Activated T-cell treated with anti-CD3 and anti-CD28 coated beads for 48 hours (primary cell): Measurements from ENCODE around the gene IL6ST.
"Not testable (repeated sequence)": the region's sequence is repeated elsewhere in the genome, so short reads cannot be mapped to it uniquely, and the experiment has no call there.

Source experiments
- DNase-seq: peaks from one replicate; pipeline ENCODE4 v3.0.0-alpha.2; 2020; ENCODE audit warnings: low read depth

IL6ST gene

DNA sequence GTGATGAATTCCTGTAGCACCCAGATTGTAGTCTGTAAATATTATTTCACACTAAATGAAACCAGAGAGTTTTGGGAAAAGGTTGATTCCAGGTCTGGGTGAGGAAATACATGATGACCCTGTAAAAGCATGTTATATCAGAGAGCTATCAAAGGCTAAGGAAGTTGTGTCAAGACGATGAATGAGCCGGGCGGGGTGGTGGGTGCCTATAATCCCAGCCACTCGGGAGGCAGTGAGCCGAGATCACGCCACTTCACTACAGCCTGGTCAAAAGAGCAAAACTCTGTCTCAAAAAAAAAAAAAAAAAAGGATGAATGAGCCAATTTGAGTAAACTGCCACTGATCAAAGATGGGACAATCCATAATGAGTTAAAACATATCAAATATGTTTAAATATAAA lies 29.2 kb downstream of the IL6ST start:
- no peak for DNase-seq

DNA sequence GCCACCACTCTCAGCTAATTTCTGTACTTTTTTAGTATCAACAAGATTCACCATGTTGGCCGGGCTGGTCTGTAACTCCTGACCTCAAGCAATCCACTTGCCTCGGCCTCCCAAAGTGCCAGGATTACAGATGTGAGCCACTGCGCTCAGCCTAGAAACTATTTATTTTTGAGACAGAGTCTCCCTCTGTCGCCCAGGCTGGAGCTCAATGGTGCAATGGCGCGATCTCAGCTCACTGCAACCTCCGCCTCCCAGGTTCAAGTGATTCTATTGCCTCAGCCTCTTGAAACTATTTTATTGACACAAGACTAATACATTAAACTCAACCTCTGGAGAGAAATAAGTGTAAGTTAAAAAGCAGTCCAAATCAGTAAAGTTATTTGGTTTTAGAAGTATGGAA lies 34.0 kb downstream of the IL6ST start:
- DNase-seq: no peak

- DNase-seq: no peak
Measured at GRCh38 chr5:55959208-55959607, 35.6 kb downstream of the IL6ST start.

DNA sequence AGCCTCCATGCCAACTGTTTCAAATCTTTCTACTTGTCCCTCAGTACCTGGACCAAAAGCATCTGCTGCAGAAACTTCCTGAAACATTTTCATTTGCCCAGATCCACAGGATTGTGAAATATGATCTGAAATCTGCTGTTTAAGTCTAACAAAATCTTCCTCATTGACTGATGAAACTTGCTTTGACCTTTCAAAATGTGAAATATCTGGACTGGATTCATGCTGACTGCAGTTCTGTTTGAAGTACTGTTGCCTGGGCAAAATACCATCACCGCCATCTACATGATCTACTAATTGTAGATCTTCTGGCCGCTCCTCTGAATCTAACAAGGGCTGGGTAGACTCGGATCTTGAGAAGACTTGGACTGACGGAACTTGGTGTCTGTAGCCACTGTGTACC lies 53.6 kb downstream of the IL6ST start:
- not testable (repeated sequence) for DNase-seq

DNA sequence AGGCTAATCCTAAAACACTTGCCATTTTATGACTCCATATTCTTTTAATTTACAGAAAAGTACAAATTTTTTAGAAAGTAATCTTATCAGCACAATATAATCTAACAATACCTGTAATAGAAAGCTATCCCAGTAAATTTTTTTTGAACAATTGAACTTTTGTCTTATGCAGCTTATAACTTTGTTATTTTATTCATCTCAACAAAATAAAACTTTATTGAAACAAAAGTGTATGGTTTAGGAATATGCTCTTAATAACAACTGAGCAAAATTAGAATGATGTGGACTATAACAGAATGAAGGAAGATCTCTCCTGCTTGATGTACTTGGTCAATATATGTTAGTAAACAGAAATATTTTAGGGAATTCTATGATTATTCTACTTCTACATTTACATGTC lies 57.2 kb downstream of the IL6ST start:
- DNase-seq: not testable (repeated sequence)

DNA sequence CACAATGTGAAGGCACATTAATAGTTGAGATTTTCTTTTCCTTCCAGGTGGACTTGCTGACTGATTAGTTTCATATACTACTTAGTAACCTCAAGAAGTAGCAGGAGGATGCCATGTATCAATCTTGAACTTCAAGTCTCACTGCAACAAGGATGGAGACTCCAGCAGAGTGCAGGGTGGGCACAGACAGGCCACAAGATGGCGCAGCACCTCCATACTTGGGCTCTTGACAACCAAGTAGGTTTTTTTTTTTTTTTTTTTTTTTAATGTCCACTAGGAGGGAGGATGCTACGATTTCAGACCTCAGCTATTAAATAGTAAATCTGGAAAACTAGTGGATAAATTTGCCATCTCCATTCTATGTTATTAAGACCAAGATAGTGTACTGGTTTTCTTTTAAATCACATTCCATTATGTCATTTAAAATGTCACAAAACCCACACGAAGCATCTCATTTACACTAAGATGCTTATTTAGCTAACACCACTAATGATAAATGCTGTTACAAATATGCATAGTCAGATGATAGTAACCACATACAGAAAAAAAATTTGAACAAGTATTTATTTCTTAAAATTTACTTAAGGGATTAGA lies 58.6 kb downstream of the IL6ST start:
- peak; percentile 65 for DNase-seq

GRCh38 chr5:55935371-55935770 lies 59.4 kb downstream of the IL6ST start:
- DNase-seq: no peak

- no peak for DNase-seq
Measured at GRCh38 chr5:55934720-55935119, 60.0 kb downstream of the IL6ST start.

DNA sequence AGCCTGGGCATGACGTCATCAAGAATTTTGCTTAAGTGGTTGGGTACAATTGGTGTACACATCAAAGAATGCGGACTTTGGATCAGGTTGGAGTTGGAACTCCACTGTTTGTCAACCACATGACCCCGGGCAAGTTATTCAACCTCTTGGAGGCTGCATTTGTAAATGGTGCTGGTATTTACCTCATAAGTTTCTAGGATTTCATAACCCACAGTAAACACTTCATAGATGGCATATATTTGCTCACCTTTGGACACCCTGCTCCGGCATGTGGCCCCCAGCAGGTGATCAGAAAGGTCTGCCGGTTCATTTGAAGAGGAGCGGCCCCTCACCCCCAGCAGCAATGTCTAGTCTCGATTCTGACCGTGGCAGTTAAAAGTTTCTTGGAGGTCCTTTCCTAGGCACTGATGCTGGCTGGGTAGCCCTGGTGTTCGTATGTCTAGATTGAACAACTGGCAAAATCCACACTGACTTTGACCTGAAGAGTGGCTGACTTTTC lies 60.6 kb downstream of the IL6ST start:
- DNase-seq: no peak

GRCh38 chr5:55933377-55934114 lies 61.2 kb downstream of the IL6ST start:
- DNase-seq: no peak

- no peak for DNase-seq
Measured at GRCh38 chr5:55932700-55933099, 62.1 kb downstream of the IL6ST start.

- DNase-seq: no peak
Measured at GRCh38 chr5:55929020-55929799, 65.6 kb downstream of the IL6ST start.

DNA sequence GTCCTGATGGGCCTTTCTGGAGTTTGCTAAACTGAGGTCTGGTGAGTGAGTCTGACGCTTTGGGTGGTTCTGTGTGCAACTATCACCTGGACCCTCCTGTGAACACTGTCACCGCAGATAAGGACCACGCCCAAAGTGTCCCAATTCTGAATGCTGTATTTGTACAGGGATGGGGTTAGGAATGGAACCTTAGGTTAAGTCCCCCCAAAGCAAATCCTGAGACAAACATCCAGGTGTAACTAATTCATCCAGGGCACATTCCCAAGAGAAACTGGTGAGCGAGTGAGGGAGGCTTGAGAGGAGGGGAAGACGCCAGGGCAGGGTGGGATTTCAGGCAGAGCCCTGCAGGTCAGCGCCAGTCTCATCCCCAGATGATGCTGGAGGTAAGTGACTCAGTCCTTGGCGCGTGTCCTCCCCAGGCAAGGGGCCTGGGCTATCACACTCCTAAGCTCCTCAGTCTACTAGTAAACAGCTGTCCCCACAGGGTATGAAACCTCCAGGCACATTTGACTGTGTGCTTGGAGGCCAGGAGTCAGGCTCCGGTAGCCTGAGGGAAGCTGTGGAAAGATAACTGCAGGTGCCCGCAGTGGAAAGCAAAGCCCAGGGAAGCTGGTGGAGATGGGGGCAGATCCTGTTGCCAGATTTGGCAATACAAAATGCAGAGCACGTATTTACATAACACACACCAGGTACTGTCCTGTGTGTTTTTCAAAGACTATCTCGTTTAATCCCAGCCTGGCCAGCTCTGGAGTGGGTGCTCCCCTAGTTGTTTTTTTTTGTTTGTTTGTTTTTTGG lies 66.7 kb downstream of the IL6ST start:
- DNase-seq: no peak

GRCh38 chr5:55926476-55926875 lies 68.3 kb downstream of the IL6ST start:
- no peak for DNase-seq

- DNase-seq: no peak
Measured at GRCh38 chr5:55925712-55926111, 69.1 kb downstream of the IL6ST start.

DNA sequence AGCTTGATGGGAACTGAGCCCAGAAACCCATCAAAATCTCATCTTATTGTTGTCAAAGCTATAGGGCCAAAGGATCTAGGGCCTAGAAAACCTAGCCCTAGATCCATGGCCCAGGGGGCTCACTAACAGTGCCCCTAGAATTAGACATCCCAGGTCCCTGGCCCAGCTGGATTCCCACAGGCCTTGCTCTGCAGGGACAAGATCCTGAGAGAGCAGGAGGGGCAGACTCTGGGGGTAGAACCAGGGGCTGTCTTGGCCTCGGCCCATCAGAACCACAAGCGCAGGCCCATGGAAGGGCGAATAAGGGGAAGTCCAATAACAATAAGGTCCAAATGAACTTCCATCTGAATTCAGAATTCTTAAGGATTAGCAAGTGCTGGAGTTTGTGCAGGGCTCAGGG lies 69.6 kb downstream of the IL6ST start:
- no peak for DNase-seq

- no peak for DNase-seq
Measured at GRCh38 chr5:55924744-55925143, 70.0 kb downstream of the IL6ST start.

GRCh38 chr5:55923865-55924500 lies 70.8 kb downstream of the IL6ST start:
- no peak for DNase-seq

- no peak for DNase-seq
Measured at GRCh38 chr5:55923177-55923771, 71.5 kb downstream of the IL6ST start.

- no peak for DNase-seq
Measured at GRCh38 chr5:55921617-55922016, 73.1 kb downstream of the IL6ST start.

- no peak for DNase-seq
Measured at GRCh38 chr5:55920784-55921183, 74.0 kb downstream of the IL6ST start.
